22Rv1 (cell line): Measurements from ENCODE around the gene GDI2.
"Not testable (repeated sequence)": the region's sequence is repeated elsewhere in the genome, so short reads cannot be mapped to it uniquely, and the experiment has no call there.

ENCODE experiments used
- H3K27ac ChIP-seq: fragments of 450-650 bp; 2 replicates; pipeline ENCODE4 v1.5.1; 2017
- ZFX ChIP-seq: fragments of 450-650 bp; IDR thresholded peaks from 2 replicates; pipeline ENCODE4 v1.6.1; 2017; ENCODE audit warnings: antibody characterized with exemption, borderline replicate concordance
- TF ChIP-seq, protein P1 (sequence below): fragments of 450-650 bp; IDR thresholded peaks from 2 replicates; pipeline ENCODE4 v1.5.1; 2017; ENCODE audit warnings: mild to moderate bottlenecking

The GDI2 gene

DNA sequence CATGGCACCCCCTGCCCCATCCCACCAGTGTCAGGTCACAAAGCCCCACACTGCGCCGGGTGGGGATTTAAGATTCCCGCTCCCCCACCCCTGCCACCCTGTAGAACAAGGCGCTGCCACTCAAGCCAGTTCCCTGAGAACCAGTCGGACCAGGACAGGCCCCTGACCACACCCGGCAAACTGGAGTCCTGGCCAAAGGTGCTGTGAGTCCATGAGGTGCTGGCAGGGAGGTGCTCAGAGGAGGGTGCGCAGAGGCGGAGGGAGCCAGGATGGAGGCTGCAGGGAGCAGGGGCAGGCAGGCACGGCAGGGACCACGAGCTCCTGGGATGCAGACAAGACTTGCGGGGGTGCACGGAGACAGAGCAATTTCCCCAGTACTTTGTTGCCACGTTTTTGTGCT, 19.7 kb upstream of the GDI2 start:
- no peak overlapping the region for H3K27ac ChIP-seq
- TF ChIP-seq, protein P1, sequence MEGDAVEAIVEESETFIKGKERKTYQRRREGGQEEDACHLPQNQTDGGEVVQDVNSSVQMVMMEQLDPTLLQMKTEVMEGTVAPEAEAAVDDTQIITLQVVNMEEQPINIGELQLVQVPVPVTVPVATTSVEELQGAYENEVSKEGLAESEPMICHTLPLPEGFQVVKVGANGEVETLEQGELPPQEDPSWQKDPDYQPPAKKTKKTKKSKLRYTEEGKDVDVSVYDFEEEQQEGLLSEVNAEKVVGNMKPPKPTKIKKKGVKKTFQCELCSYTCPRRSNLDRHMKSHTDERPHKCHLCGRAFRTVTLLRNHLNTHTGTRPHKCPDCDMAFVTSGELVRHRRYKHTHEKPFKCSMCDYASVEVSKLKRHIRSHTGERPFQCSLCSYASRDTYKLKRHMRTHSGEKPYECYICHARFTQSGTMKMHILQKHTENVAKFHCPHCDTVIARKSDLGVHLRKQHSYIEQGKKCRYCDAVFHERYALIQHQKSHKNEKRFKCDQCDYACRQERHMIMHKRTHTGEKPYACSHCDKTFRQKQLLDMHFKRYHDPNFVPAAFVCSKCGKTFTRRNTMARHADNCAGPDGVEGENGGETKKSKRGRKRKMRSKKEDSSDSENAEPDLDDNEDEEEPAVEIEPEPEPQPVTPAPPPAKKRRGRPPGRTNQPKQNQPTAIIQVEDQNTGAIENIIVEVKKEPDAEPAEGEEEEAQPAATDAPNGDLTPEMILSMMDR, result no peak
- TF ChIP-seq ZFX, result no peak

DNA sequence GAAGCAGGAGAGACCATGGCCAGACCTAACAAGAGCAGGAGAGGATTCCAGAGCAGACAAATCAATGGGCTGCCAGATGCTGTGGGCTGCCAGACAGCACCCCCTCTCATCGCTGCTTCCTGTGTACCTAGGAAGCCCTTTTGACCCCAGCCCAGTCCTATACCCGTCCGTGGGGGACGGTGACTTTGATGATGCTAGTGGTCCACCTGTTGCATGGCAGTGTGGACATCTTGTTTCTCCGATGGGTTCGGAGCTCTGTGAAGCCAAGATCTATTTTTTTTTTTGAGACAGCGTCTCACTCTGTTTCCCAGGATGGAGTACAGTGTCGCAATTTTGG, 18.2 kb upstream of the GDI2 start:
- TF ChIP-seq, protein P1, result no peak
- no peak for TF ChIP-seq ZFX
- H3K27ac ChIP-seq, result no peak overlapping the region

DNA sequence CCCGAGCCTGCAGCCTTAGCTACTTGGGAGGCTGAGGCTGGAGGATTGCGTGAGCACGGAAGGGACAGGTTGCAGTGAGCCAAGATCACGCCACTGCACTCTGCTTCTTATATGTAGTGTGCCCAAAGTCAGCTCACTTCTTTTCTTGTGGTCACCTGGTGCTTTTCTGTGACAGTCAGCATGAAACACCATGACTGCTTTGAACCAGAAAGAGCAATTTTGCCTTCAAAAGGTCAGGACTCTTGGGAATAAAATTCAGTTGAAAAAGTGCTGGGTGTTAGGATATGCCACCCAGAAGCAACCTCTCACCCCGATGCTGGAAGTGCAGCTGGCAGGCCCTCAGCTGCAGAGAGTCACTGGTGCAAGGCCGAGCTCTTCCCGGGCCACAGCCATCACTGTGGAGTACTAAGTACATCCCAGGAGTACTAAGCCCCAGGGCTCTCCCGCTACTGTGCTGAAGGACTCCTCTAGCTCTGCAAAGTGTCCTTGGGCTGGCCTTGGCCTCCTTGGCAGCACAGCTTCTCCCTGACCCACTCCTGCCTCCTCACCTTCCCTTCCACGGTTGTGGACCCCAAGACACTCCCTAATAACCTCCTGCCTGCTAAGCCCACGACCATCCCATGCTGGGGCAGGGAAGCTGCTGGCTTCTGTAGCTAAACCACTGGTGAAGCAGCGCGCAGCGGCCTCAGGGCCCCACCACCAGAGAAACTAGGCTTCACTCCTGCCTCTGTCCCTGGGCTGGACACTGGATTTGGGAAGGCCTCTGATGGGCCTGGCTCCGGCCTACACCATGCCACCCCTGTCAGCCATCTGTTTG, 17.6 kb upstream of the GDI2 start:
- no peak overlapping the region for H3K27ac ChIP-seq
- TF ChIP-seq, protein P1, result no peak
- no peak for TF ChIP-seq ZFX

DNA sequence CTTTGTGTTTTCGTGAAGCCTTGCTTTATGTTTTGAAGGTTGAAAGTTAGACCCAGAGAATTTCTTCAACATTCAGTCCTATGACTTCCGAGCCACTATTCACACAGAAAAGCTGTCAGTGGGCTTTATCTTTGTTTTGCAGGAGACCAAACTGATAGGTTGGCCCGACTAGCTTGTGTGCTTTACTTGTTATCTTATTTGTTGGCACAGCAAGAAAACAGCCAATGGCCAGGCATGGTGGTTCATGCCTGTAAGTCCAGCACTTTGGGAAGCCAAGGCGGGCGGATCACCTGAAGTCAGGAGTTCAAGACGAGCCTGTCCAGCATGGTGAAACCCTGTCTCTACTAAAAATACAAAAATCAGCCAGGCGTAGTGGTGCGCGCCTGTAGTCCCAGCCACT, 16.0 kb upstream of the GDI2 start:
- TF ChIP-seq, protein P1, result no peak
- no peak for TF ChIP-seq ZFX
- H3K27ac ChIP-seq, result no peak overlapping the region

DNA sequence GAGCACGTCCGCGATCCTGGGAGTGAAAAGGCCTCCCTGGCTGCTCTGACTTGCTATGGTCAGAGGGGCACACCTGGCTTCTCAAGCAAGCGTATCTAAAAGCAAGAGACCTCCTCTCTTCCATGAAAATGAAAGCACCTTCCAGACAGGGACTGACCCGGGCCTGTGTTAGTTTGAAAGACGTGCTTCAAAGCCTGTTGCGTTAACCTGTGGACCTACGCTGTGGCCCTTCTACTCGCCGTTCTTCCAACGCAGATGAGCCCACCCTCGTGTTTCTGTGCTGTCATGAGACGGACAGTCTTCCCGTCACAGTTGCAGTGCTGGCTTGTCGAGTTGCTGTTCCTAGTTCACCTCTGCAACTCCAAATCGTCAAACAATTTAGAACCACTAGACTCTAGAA, 15.5 kb upstream of the GDI2 start:
- no peak for TF ChIP-seq ZFX
- TF ChIP-seq, protein P1, result no peak

DNA sequence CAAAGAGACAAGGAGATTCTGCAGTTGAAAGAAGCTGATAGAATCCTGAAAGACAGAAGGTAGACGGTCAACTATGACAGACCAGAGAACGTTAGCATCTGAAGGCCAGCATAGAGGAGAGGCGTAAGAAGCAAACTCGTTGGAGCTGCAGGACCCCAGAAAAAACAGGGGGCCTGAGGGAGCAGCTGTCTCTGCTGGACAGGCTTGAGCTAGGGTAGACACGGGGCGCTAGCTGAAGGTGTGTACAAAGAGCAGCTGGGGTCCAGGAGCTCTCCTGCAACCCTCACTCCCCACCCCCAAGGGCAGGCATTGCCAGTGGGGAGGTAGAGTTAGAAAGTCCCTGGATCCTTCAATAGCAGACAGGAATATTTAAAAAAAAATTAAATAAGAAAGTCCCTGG, 14.6 kb upstream of the GDI2 start:
- TF ChIP-seq ZFX, result no peak
- TF ChIP-seq, protein P1, result no peak
- no peak overlapping the region for H3K27ac ChIP-seq

More for the DNA sequence above, 15.5 kb upstream of the GDI2 start:
- H3K27ac ChIP-seq, result no peak overlapping the region

DNA sequence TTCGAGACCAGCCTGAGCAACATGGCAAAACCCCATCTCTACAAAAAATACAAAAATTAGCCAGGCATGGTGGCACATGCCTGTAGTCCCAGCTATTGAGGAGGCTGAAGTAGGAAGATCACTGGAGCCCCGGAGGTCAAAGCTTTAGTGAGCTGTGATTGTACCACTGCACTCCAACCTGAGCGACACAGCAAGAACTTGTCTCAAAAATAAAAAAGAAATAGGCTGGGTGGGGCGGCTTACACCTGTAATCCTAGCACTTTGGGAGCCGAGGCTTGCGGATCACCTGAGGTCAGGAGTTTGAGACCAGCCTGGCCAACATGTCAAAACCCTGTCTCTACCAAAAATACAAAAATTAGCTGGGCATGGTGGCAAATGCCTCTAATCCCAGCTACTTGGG, 13.3 kb upstream of the GDI2 start:
- not testable (repeated sequence) for H3K27ac ChIP-seq

DNA sequence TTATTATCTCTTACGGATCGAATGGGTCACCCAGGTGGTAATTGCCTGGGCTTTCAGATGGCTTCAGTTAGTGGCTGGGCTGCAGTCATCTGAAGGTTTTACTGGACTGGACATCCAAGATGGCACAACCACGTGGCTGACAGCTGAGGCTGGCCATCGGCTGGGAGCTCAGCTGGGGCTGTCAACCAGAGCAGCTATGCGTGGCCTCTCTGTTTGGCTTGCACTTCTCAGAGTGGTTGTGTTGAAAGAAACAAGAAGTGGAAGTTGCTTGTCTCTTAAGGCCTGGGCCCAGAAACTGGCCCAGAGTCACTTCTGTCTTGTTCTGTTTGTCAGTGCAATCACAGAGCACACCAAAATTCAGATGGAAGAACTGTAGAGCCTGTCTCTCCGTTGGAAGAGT, 5.7 kb upstream of the GDI2 start:
- no peak overlapping the region for H3K27ac ChIP-seq
- TF ChIP-seq, protein P1, result no peak
- TF ChIP-seq ZFX, result no peak
